ENCODE results near the gene LEPR.
"Not testable (repeated sequence)": the region's sequence is repeated elsewhere in the genome, so short reads cannot be mapped to it uniquely, and the experiment has no call there.

The LEPR gene, protein sequence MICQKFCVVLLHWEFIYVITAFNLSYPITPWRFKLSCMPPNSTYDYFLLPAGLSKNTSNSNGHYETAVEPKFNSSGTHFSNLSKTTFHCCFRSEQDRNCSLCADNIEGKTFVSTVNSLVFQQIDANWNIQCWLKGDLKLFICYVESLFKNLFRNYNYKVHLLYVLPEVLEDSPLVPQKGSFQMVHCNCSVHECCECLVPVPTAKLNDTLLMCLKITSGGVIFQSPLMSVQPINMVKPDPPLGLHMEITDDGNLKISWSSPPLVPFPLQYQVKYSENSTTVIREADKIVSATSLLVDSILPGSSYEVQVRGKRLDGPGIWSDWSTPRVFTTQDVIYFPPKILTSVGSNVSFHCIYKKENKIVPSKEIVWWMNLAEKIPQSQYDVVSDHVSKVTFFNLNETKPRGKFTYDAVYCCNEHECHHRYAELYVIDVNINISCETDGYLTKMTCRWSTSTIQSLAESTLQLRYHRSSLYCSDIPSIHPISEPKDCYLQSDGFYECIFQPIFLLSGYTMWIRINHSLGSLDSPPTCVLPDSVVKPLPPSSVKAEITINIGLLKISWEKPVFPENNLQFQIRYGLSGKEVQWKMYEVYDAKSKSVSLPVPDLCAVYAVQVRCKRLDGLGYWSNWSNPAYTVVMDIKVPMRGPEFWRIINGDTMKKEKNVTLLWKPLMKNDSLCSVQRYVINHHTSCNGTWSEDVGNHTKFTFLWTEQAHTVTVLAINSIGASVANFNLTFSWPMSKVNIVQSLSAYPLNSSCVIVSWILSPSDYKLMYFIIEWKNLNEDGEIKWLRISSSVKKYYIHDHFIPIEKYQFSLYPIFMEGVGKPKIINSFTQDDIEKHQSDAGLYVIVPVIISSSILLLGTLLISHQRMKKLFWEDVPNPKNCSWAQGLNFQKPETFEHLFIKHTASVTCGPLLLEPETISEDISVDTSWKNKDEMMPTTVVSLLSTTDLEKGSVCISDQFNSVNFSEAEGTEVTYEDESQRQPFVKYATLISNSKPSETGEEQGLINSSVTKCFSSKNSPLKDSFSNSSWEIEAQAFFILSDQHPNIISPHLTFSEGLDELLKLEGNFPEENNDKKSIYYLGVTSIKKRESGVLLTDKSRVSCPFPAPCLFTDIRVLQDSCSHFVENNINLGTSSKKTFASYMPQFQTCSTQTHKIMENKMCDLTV

DNA sequence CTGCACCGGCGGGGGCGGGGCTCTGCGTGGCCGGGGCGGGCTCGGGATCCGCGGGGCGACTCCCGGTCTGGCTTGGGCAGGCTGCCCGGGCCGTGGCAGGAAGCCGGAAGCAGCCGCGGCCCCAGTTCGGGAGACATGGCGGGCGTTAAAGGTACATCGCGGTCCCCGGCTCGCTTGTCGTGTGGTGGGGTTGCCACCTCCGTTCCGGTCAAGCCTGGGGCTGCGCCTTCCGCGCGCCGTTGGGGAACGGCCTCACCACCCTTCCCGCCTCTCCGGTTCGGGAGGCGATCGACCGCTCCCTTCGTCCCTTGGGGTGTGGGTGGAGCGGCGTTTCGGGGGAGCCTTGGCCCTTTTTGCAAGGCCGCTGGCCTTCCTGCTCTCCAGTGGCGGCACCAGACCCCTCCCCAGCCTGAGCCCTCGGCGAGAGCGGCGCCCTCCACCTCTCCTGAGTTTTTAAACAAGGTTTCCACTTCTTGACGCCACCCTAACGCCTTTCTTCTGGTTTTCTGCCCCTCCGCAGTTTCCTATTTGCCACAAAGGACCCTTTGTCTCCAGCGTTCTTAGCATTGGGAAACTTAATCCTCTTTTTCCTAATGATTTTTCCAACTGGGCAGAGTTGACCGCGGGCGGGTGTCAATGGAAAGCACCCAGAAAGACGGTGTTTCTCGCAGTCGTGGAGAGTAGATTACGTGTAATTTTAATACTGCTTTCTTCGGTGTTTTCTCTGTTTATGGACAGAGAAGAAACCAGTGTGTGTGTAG lies at the start of gene LEPR, which contains the start of gene LEPROT:
Gene LEPR, plus strand, starts transcription at position 79 of the 761 bp plus-strand sequence. CDS start 144,898 bp downstream, outside the sequence.
Gene LEPROT, plus strand, starts transcription at position 79 of the 761 bp plus-strand sequence. Its CDS starts 57 bp downstream, at position 136.
- peak; percentile 97 for DNase-seq

DNA sequence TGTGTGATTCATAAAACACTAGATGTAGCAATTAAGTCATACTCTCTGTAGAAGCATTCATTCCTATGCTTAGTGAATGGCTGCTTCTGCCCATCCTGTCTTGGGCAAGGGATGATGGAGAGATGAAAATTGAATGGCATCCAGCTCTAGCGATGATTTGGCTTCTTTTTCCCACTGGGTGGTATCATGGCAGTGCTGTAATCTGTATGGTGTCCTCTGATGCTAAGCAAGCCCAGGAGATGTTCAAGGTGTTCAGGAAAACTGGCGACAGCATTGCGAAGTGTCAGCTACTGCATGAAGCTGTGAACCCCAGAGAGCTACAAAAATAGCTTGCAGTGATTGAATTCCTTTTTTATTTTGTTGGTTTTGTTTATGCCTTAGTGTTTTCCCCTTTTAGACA lies 48.9 kb upstream of the LEPR start:
- peak; percentile 64 for DNase-seq

DNA sequence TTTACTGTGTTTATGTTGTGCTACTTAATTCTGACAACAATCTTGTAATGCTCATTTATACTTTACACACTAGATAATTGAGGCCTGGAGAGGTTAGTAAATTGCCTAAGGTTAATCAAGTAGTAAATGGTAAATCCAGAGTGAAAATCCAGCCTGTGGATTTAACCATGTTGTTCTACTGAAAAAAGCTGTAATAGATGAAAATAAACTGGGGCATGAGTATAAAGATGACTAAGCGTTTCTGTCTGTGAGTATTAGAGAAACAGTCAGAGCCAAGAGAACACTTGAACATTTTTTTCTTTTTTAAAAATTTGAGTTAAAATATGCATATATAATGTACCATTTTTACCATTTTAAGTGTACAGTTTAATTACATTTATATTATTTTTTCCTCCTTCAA lies 47.9 kb upstream of the LEPR start:
- no peak for DNase-seq

DNA sequence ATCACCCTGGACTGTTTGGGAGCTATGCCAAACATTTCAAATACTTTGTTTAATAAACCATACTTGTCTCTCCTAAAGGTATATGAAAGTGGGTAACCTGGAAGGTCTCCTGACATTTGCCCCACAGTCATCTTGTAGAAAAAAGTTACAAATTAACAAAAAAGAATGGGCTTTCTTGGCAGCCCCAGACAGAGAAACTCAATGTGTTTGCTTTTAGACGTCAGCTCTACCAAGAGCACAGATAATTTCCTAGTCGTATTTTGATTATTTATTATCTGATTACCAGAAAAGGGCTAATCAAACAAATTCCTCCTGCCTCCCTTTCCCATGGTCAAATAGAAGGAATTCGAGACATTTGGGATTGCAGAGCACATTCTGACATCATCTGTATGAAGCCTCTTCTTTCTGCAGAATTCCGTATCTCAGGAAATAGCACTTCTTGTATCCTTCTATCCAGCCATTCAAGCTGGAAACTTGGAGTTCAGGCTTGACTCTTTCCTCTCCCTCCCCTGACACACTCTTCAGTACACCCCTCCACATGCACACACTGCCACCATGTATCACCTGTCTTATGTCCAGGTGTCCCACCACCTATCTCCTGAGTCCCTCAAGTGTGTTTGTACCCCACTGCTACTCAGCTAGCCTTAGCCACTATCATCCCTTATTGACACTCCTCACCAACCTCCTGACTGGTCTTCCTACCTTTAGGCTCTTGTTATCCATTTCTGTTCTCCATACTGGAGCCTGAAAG lies 42.8 kb upstream of the LEPR start:
- no peak for DNase-seq

DNA sequence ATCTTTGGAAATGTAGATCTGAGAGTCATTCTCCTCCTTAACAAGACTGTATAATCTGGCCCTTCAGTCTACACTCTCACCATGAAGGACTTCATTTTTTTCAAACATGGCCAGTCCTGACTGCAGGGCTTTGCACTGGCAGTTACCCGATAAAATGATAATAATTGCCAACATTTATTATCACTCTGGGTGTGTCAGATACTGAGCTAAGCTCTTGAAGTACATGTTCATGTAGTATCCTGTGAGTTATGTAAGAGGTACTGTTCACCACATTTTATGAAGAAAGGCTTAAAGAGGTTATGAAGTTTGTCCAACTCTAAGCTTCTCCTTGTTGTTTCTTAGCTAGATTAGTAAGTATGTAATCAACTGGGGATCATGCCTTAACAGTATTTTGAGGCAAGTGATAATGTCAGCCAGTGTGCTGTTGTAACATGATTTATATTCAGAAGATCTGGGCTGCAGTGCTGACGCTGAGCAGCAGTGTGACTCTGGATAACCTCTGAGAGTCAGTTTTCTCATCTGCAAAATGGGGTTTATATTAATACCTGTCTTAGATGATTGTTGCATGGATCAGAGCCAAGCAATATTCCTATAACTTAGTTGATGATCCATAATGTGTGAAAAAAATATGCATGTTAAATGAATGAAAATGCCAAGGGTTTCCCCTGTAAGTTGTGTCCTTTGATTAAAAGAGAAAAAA lies 42.1 kb upstream of the LEPR start:
- DNase-seq, result no peak

DNA sequence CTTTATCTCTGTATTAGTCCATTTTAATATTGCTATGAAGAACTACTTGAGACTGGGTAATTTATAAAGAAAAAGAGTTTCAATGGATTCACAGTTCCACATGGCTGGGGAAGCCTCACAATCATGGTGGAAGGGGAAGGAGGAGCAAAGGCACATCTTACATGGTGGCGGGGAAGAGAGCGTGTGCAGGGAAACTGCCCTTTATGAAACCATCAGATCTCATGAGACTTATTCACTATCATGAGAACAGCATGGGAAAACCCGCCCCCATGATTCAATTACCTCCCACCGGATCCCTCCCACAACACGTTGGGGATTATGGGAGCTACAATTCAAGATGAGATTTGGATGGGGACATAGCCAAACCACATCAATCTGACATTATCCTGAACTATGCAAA lies 36.0 kb upstream of the LEPR start:
- not testable (repeated sequence) for DNase-seq

DNA sequence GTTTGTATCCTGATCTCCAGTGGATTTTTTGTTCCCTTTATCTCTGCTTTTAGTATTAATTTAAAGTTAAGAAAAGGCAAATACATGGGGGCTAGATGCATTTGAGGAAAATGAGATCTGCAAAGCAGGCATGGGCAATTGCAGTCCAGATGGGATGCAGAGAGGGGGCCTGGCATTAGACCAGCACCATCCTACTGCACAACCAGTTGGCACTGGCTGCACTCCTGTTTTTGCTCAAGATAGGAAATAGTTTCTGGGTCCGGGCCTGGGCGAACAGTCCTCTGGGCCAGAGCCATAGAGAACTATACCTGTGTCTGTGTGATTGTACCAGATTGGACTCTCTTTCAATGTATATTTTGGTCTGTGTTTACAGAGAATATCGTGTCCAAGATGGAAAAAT lies 34.0 kb upstream of the LEPR start:
- DNase-seq, result no peak

DNA sequence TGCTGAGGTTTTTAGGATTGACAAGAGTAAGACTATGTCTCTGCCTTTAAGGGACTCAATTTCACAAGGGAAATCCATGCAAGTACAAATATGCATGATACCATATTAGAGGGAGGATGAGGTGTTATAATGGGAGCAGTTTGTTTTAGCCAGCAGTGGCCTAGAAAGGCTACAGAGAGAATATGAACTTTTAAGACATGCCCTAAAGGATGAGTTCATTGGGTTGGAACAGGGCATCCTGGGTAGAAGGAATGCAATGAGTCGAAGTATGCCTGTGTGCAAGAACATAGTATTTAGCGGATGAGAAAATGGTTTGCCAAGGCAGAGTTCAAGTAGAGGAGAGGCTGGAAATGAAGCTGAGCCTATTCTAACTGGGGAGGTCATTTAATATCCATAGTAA lies 32.6 kb upstream of the LEPR start:
- DNase-seq, result no peak

DNA sequence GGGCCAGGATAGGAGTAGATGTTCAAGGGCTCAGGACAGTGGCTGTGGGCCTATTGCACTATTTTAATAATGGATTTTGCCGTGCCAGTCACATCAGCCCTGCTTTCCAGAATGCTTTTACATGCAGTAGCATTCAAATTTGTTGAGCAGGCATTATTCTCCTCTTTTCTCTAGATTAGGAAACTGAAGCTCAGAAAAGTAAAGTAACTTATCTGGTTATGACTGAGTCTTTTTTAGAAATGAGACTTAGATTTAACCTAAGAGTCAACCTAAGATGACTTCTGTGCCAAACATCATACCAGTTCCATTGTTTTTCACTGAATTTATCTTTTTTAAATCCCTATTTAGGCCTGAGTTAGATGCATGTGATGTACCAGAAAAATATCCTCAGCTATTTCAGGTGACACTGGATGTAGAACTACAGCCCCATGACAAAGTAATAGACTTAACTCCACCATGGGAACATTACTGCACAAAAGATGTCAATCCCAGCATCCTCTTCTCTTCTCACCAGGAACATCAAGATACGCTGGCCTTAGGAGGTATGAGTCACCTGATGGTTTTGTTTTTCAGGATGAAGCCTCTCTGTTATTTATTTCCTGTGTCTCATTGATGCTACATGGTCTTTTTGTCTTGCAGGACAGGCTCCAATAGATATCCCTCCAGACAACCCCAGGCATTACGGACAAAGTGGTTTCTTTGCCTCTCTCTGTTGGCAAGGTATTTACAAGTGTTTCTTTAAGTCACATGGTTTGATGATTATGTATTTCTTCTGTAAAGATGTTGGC lies 31.4 kb upstream of the LEPR start:
- DNase-seq, result no peak

DNA sequence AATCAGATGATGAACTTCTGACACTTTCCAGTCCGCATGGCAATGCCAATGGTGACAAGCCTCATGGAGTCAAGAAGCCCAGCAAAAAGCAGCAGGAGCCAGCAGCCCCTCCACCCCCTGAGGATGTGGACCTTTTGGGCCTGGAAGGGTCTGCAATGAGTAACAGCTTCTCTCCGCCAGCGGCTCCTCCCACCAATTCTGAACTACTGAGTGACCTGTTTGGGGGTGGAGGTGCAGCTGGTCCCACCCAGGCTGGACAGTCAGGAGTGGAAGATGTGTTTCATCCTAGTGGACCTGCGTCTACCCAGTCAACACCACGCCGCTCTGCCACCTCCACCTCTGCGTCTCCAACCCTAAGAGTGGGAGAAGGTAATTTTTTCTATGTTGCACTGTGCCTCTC lies 28.0 kb upstream of the LEPR start:
- no peak for DNase-seq

DNA sequence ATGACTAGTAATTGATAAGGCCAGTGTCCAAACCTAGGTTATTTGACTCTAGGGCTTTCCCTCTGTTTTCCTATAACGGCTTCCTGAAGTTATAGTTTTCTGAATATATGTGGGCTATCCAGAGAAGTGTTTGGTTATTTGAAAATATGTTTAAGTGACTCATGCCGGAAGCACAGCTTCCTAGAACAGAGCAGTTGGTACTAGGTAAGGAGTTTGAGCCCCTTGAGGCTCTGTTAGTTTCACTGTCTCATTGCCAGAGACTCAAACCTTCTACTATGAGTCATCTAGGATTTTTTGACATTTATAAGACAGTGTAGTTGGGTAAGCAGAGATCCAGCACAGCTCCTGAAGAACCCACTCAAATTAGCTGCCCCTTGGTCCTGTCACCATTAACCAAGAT lies 27.1 kb upstream of the LEPR start:
- no peak for DNase-seq

DNA sequence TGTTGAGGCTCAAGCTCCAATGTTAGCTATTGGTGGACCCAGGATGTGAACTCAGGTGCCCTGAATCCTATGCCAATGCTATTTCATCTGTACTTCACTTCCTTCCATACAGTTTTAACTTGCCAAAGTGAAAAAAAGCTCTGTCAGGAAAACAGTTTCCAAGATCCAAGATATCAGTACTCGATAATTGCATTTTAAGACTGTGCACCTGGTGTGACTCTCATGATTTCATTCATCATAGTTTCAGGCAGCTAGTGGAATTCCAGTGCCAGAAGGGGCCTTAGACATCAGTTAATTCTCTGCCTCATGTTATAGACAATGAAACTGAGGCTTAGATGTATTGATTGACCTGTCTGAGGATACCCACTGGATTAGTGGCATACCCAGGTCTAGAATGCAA lies 26.5 kb upstream of the LEPR start:
- DNase-seq, result no peak

DNA sequence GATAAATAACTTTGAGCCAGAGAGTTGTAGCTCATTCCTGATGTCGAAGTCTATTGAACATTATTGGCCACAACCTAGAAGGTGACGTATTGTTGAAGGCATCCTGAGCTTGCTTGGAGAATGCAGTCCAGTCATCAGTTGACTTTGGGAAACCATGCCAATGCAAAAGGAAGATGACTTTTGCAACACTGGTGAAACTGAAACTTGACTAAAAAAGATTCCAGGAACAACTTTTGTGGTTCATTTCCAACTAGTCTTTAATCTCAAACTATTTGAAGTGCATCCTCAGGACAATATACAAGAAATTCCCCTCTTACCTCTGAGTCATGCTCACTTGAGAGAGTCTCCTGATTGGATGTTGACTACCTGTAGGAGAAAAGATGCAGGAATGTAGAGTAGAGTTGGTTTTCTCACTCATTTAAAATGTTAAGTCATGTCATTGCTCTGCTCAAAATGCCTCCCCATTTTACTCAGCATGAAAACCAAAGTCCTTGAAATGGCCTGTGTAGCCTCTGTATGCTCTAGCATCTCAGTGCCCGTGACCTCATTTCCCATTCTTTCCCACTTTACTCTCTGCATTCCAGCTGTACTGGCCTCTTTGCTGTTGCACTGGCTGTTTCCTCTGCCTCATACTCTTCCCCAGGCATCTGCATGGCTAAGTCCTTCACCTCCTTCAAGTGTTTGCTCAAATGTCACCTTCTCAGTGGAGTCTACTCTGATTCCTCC lies 24.4 kb upstream of the LEPR start:
- no peak for DNase-seq

DNA sequence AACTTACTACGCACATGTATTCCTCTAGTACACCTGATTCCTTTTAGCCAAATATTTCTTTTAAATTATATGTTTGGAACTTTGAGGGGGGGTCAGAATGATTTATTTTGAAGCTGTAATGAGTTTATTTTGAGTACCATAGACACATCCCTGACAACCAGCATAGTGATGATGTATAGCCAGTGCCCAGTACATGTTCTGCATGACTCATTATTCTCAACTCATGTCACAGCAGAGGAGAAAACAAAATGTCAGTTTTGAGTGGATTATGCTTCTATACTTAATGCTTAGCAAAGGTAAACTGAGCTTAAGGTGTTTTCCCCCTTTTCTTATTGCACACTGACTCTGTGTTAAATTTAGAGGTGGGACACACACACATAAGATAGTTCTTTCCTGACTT lies 22.4 kb upstream of the LEPR start:
- DNase-seq, result no peak

DNA sequence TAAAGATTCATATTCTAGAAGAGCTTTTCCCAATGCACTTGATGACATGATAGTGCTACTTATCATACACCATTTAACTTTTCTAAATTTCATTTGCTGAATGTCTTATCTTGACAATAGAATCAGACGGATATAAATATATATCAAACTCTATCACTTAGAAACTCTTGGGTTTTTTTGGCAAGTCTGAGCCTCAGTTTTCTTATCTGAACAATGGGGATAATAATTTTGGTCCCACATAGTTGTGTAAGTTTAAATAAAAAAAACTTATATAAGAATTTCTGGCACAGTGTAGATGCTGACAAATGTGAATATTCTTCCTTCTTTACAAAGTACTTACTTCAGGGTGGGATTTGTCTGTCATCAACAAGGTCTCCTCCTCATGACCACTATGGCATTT lies 21.5 kb upstream of the LEPR start:
- DNase-seq, result no peak

DNA sequence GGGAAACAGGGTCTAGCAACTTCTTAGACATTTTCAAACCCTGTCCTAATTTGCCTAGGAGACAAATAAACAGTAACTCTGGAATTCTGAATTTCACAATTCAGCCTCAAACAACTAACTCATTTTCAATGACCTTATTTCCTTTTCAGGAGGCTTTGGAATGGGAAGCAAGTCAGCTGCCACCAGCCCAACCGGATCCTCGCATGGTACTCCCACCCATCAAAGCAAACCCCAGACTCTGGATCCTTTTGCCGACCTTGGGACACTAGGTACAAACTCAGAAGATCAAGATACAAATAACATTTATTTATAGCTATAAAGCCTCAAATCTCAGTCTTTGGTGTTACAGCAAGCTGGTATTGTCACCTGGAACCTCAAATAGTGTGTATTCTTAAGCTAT lies 18.9 kb upstream of the LEPR start:
- no peak for DNase-seq

DNA sequence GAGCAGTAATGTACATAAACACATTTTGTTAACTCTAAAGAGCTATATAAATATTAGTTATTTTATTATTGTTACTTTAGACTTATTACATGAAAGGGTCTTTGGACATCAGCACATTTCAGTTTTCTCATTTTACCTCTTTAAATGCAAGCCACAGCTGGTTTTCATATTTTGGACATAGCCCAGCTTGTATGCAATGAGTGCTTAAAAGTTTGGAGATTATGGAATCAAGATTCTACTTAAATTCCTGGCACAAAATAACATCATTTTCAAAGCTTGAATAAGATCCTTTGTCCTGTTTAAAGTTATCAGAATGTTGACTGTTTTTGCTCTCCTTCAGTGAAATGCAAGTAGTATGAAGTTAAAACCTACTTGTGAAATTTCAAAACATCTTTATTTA lies 15.5 kb upstream of the LEPR start:
- DNase-seq, result no peak

DNA sequence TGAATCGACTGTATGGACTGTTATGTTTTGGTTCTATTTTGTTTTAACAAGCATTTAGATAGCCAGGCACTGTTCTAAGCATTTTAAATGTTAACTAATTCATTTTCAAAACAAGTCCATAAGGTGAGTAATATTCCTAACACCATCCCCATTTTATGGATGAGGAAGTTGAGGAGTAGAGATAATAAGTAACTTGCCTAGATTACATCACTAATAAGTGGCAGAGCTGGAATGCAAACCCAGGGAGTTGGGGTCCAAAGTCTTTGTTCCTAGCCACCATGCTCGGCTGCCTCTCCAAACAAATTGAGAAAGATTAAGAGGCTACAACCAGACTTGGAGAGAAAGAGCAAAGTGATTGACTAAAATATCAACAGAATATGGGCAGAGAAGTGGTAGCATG lies 12.6 kb upstream of the LEPR start:
- DNase-seq, result no peak

DNA sequence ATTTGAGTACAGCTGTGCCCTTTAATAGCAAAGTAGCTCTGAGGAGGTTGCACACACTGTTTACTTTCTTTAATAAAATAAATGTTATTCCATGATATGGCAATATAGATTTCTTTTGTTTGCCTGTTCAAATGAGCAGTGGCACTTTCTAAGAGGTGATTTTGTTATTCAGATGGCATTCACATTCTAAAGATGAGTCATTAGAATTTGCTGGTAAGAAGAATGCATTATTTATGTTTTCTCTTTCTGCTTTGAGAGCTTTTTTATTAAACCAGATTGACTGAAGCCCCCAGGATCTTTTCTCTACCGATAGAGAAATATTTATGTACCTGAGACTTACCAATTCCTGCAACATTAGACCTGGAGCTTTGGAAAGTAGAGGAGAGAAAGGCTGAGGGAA lies 11.2 kb upstream of the LEPR start:
- no peak for DNase-seq
